Stimulated activated CD4-positive, alpha-beta T cell treated with anti-CD3 and anti-CD28 coated beads, TNF-alpha, amount 100 ng/mL, for 48 hours (primary cell): Measurements from ENCODE around the gene RNGTT.

Source experiments
- DNase-seq, 3 donors: peaks; one replicate each; pipeline ENCODE4 v3.0.0-alpha.2; 2020; ENCODE audit warnings: low read depth in 3 of 3

The RNGTT gene

DNA sequence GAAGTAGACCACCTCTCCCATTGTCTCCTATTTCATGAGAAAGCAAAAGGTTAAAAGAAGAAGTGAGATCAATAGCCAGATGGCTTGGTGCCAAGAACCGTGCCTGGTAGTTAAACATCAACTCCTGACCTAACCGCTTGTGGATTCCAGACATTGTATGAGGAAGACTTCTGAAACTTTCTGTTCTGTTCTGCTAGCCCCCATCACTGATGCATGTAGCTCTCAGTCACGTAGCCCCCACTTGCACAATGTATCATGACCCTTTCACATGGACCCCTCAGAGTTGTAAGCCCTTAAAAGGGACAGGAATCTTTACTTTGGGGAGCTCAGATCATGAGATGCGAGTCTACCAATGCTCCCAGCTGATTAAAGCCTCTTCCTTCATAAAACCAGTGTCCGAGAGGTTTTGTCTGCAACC lies 301.2 kb downstream of the RNGTT start:
- no peak for DNase-seq

- DNase-seq, result no peak
Measured at GRCh38 chr6:88661136-88661535, 302.3 kb downstream of the RNGTT start.

DNA sequence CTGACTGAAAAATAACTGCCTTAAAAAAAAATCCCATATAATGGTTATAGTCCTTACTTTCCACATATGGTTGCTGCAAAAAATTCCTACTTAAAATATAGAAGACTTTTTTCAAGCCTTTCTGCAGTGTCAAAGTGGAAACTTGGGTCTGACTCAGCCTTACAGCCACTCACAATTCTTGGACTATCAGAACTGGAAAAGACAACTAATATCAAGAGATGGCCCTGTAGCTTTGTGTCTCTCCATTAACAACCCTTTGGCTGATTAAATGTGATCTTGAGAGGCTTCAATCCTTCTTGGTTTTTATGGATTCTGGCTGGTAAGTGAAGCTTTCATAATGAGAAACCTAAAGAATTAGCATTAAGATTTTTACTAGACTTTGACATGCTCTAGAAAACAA lies 307.8 kb downstream of the RNGTT start:
- DNase-seq, result no peak

DNA sequence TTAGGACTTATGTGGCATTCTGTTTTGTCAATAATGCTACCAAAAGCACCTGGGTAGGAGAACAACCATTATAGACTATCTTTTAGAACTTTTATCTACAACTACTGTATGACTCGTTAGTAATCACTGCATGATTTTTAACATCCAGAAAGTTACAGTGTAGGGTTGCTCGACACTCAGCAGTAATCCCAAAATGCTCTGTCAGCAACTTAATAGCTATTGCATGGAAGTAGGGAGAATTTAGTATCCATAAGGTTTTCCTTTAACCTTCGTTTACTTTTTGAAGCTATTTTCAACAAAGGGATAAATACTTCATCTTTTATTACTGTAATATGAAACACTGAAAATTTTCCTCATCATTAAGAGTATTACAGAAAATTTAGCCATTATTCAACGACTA lies 309.5 kb downstream of the RNGTT start:
- DNase-seq, result no peak

- DNase-seq, result no peak
Measured at GRCh38 chr6:88651400-88651799, 312.0 kb downstream of the RNGTT start.

DNA sequence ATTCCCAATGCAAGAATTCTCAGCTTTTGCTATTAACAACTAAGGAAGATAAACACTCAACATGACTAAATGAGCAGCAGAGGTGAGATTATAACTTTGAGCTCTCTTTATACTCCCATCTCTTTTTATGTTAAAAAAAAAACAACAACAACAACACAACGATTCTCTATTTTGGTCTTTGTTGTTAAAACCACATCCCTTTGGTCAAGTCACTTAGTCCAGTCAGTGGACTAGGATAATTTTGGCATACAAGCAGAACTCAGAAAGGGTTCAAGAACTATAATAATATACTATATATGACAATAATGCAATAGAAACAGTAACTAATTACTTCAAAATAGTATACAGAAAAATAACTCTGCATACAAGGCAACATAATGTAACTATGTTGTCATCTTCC lies 312.4 kb downstream of the RNGTT start:
- no peak for DNase-seq

GRCh38 chr6:88650029-88650619 lies 313.3 kb downstream of the RNGTT start:
- no peak for DNase-seq

- no peak for DNase-seq
Measured at GRCh38 chr6:88641178-88641903, 322.1 kb downstream of the RNGTT start.

- no peak for DNase-seq
Measured at GRCh38 chr6:88637761-88638545, 325.5 kb downstream of the RNGTT start.

DNA sequence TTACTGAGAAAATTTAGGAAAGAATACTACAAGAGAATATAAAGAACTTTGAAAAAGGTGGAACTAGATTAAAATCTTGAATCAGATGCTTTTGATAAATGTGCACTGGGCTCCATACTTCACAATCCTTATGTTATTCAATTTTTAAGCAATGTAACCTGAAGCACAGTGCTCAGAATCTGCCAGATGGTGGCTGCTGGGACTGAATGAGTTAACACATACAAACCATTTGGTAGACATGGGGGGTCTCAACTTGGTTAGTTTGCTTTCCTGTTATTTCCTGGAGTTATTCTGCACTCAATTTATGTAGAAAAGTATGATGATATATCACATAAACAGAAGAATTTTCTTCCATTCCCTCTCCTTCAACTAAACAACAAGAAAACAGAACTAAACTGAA lies 326.5 kb downstream of the RNGTT start:
- DNase-seq, result no peak

DNA sequence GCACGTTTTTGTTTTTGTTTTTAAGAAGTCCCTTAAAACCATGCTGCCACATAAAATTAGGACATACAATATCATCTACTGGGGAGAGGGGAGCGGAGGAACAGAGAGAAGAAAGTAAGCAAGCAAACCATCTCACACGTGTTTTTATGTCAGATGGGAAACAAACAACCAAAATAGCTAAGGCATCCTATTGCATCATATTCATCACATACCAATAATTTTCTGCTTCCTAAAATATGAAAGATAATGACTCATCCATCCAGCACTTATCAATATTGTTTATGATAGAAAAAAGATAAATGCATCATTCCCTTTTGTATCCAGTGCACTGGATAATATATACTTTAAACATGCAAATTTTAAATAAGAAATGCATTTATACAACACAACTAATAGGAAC lies 329.6 kb downstream of the RNGTT start:
- no peak for DNase-seq

DNA sequence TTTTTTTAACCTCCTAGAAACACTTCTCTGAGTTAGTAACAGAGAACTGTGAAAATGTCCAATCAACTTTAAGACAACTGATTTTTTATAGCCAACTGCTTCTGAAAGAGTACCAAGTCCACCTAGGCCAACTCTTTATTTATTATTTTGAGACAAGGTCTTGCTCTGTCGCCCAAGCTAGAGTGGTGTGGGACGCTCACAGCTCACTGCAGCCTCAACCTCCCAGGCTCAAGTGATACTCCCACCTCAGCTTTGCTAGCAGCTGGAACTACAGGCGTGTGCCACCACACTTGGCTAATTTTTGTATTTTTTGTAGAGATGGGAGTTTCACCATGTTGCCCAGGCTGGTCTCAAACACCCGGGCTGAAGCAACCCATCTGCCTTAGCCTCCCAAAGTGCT lies 331.6 kb downstream of the RNGTT start:
- DNase-seq, result no peak

DNA sequence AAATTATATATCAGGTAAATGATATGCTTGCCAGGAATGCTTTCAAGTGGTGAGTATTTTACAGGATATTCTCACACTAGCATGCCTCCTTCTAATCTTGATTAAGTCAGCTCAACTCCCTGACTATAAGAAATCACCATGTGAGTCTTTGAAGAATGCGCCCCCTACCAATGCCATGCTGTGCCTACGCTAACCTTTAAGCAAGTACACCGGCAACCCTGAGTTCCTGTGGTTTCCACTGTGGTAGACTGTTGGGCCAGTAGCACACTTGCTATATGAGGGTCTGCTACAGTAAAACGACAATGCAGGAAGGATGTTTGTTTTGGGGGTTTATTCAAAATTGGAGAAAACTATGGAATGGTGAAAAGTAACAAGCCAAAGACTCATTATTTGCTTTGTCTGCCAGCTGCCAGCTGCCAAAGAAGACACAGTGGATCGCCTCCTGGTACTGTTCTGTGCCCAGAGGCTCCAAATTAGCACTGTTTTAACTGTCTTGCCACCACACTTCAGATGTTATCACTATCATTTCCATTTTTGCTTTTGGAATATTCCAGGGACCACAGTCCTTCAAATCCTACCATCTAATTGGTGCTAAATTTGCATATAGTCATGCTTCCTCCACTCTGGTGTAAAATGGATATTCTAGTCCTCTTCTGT lies 333.5 kb downstream of the RNGTT start:
- DNase-seq, result no peak

DNA sequence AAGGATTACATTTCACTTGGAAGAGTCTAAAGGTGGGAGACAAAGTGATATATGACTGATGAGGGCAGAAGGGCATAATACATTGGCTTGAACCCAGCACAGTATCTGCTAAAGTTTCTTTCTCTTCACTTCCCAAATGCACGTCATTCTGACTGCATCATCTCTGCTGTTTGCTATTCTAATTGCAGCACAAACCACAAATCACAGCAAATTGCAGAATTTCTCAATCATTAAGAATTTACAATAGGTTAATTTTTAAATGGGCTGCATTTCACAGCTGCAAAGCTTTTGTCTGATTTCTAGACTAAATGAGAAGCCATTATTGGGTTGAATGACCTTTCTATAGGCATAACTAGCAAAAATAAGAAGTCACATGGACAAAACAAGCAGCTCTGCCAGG lies 337.0 kb downstream of the RNGTT start:
- no peak for DNase-seq

- no peak for DNase-seq
Measured at GRCh38 chr6:88623531-88623930, 339.9 kb downstream of the RNGTT start.

GRCh38 chr6:88619951-88620350 lies 343.5 kb downstream of the RNGTT start:
- no peak for DNase-seq

GRCh38 chr6:88616380-88616779 lies 347.0 kb downstream of the RNGTT start:
- DNase-seq, result no peak

DNA sequence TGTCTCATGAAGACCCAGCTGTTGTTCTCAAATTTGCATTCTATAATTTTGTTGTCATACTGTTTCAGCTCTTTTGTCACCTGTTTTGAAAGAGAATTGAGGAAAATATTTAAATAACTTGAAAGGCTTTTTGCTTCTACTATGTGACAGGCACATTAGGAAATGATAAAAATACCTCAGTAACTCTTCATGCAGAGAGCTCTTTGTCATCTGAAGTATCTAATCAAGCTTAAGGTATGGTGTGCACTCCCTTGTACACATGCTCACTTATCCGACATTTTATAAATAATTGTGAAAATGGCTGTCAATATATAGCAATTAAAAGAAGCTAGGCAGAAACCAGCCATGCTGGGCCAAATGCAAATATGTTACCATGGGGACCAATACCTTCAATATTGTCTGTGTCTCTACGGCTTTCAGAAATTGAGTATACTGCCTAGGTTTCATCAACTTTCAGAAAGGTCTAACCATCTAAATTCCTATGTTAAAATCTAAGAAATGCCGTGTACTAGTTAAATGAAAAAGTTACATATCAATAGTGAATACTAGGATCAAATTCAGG lies 349.0 kb downstream of the RNGTT start:
- DNase-seq, result no peak

DNA sequence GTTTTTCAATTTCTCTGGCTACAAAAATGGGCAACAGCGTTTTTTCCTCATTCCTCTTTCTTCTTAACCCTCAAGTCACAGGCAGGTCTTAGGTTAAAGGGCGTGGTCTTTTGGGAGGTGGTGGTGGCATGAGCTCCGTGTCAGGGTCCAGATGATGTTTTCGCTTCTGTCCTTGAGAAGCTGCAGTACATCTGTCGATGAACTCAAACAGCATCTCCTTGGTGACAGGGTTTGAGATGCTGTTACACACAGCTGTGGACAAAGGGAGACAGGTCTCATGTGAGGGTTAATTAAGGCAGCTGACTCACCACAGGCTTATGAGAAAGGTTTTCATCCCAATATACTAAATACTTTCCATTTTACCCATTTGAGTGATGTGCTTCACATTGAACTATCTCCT lies 350.8 kb downstream of the RNGTT start:
- DNase-seq, result no peak

DNA sequence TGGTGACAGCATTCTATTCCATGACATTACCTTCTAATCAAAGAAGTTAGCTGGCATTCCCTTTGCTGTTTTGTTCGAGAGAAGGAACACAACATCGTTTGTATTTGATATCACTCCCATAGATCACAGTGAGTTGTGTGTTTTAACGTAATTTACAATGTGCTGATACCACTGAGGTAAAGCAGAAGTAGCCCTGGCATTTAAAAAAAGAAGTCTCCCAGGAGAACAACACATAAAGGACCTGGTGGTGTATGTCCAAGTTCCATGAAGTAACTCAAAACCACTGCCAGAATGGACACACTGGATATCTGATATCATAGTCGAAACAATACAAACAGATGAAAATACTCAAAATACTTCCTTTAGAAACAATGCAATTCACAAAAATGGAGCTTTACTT lies 351.7 kb downstream of the RNGTT start:
- no peak for DNase-seq

DNA sequence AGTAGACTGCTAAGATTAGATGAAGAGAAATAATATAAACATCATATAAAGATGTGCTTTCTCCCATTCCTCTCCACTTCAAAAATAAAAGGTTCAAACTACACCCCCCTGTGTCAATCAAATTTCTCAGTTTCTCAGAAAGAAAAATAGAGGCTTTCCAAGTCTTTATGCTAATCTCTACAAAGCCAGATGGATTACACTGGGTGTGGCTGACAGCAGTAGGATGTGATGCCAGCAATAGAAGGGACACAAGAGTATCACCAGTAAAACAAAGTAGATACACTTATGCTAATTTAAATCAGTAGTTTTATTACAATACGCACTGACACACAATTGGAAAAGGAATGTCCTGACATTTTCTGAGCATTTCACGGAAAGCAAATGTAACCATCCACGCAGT lies 353.4 kb downstream of the RNGTT start:
- DNase-seq, result no peak

DNA sequence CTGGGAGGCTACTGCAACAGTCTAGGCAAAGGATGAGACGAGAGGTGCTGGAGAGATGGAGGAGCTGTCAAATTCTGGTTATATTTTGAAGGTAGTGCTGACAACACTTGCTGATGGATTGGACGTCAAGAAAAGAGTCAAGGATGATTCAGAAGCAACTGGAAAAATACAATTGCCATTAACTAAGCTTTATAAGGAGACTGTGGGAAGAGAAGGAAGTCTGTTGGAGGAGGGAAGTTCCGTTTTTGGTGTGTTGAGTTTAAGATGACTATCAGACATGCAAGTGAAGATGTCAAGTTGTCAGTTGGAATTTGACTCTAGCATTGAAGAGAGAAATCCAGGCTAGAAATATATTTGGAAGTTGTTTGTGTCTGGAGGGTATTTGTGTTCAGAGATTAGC lies 358.1 kb downstream of the RNGTT start:
- no peak for DNase-seq
